ENCODE results near the gene ACP4. TPM values are rescaled to one million over a fixed set of nuclear protein-coding genes. Genes with fewer than 3 reads are reported as not detected.
"Not testable (repeated sequence)": the region's sequence is repeated elsewhere in the genome, so short reads cannot be mapped to it uniquely, and the experiment has no call there.

The ACP4 gene
- total and polyA plus RNA-seq, 2 donors (not counting 1 experiment from before 2014, with no cell fraction given) = not detected

- WGBS (ENCODE audit: insufficient coverage) = 89% methylated on average over 3 of the region's 3 CpGs
- H3K27me3 ChIP-seq (replicated peaks in 1 of 4; ENCODE audit: control extremely low read depth in 1 of 4, control insufficient read depth in 3 of 4, insufficient read depth in 4 of 4, low read length in 3 of 4); H2AFZ ChIP-seq (ENCODE audit: insufficient read depth, low read depth, low read length, poor library complexity, severe bottlenecking); H3K79me2 ChIP-seq (ENCODE audit: control insufficient read depth, insufficient read depth, low read length); H3K4me1 ChIP-seq (ENCODE audit: control insufficient read depth in 2 of 2, insufficient read depth in 2 of 2, low read length in 2 of 2); H3K9ac ChIP-seq (ENCODE audit: low read length); H3K4me1 Mint-ChIP-seq; H3K4me2 ChIP-seq (replicated peaks; ENCODE audit: low read depth, low read length, poor library complexity, severe bottlenecking); intact Hi-C loops (cut with micrococcal nuclease); CTCF ChIA-PET; POLR2A ChIA-PET; DNase-seq; H3K4me3 Mint-ChIP-seq; H3K4me3 ChIP-seq (ENCODE audit: control extremely low read depth in 1 of 5, extremely low read depth in 1 of 5, insufficient read depth in 1 of 5, low read depth in 2 of 5, low read length in 4 of 5); H3K27ac Mint-ChIP-seq; H4K20me1 ChIP-seq (ENCODE audit: control insufficient read depth, insufficient read depth, low read length, poor library complexity, severe bottlenecking); ATAC-seq (ENCODE audit: low read depth); H3K9me3 Mint-ChIP-seq (ENCODE audit: insufficient read depth); H3K27ac ChIP-seq (ENCODE audit: low read length in 2 of 2); H3K36me3 ChIP-seq (replicated peaks in 1 of 2; ENCODE audit: control extremely low read depth in 1 of 2, control insufficient read depth in 1 of 2, extremely low read depth in 1 of 2, insufficient read depth in 2 of 2, low read length in 1 of 2): not testable (repeated sequence)
- peaks cover 0 to 10% (median 0%) of the 10 kb centered on the region in 3 donors for H3K9me3 ChIP-seq (ENCODE audit: control extremely low read depth in 1 of 3, control insufficient read depth in 2 of 3, insufficient read depth in 1 of 3, low read length in 2 of 3)
- H3K27me3 Mint-ChIP-seq = peaks cover 23% of the 10 kb centered on the region
Measured at GRCh38 chr19:50811622-50812238, 21.5 kb downstream of the ACP4 start.

- no peak for ATAC-seq (ENCODE audit: low read depth)
- Histone ChIP-seq H3K4me3 (ENCODE audit: control extremely low read depth in 1 of 5, extremely low read depth in 1 of 5, insufficient read depth in 1 of 5, low read depth in 2 of 5, low read length in 4 of 5) (no peak overlapping the region), H3K36me3 (replicated peaks in 1 of 2; ENCODE audit: control extremely low read depth in 1 of 2, control insufficient read depth in 1 of 2, extremely low read depth in 1 of 2, insufficient read depth in 2 of 2, low read length in 1 of 2) (no peaks in the 10 kb centered on the region), H3K27me3 (replicated peaks in 1 of 4; ENCODE audit: control extremely low read depth in 1 of 4, control insufficient read depth in 3 of 4, insufficient read depth in 4 of 4, low read length in 3 of 4) (peaks cover 0 to 6% (median 2%) of the 10 kb centered on the region in 4 experiments), H3K9ac (ENCODE audit: low read length) (no peak overlapping the region), H3K27ac (ENCODE audit: low read length in 2 of 2) (no peak overlapping the region), H4K20me1 (ENCODE audit: control insufficient read depth, insufficient read depth, low read length, poor library complexity, severe bottlenecking) (no peaks in the 10 kb centered on the region), H3K4me1 (ENCODE audit: control insufficient read depth in 2 of 2, insufficient read depth in 2 of 2, low read length in 2 of 2) (peaks cover 6 to 7% of the 10 kb centered on the region in 2 donors), H2AFZ (ENCODE audit: insufficient read depth, low read depth, low read length, poor library complexity, severe bottlenecking) (no peak overlapping the region), H3K9me3 (ENCODE audit: control extremely low read depth in 1 of 3, control insufficient read depth in 2 of 3, insufficient read depth in 1 of 3, low read length in 2 of 3) (peaks cover 0 to 10% (median 0%) of the 10 kb centered on the region in 3 donors), H3K4me2 (replicated peaks; ENCODE audit: low read depth, low read length, poor library complexity, severe bottlenecking) (no peak overlapping the region), H3K79me2 (ENCODE audit: control insufficient read depth, insufficient read depth, low read length) (no peaks in the 10 kb centered on the region)
- no peak for TF ChIP-seq CTCF (IDR thresholded peaks at IDR 0.05)
- no peak for TF ChIP-seq EZH2 (IDR thresholded peaks at IDR 0.05; ENCODE audit: borderline replicate concordance, insufficient read depth, low read depth, low read length, poor library complexity, severe bottlenecking)
- Mint-ChIP-seq H3K9me3 (ENCODE audit: insufficient read depth) (no peaks in the 10 kb centered on the region), H3K27ac (no peak overlapping the region), H3K4me3 (no peak overlapping the region), H3K27me3 (peaks cover 23% of the 10 kb centered on the region), H3K4me1 (peaks cover 10% of the 10 kb centered on the region)
- intact Hi-C loops (cut with micrococcal nuclease) = no loop called here
- WGBS (ENCODE audit: insufficient coverage) = 70% methylated on average over 2 of the region's 3 CpGs
- CTCF ChIA-PET = no interaction called here
- POLR2A ChIA-PET = no interaction called here
- no peak for DNase-seq
Measured at GRCh38 chr19:50812474-50812873, 22.3 kb downstream of the ACP4 start.
